B cell (primary cell): ENCODE results near the gene MSL1. TPM values are rescaled to one million over a fixed set of nuclear protein-coding genes. Genes with fewer than 3 reads are reported as not detected.

Source experiments
- ATAC-seq: fragments of 200-7000 bp; cut with Tn5 transposase; one replicate; pipeline ENCODE4 v1.10.0; 2021; ENCODE audit warnings: low read depth, mild to moderate bottlenecking, moderate number of reproducible peaks, moderate library complexity
- CTCF ChIA-PET: fragments of 350-600 bp; sonication (Branson Sonifier 250); formaldehyde crosslinking; loops from one replicate; lab custom pipeline; 2021; ENCODE audit warnings: antibody characterized with exemption, inconsistent platforms; lab: Charles Lee
- POLR2A ChIA-PET: fragments of 350-600 bp; sonication (Branson Sonifier 250); formaldehyde crosslinking; loops from one replicate; lab custom pipeline; 2021; ENCODE audit warnings: antibody characterized with exemption; lab: Charles Lee
- DNase-seq: peaks from one replicate; pipeline ENCODE4 v3.0.0; 2013
- H2AFZ ChIP-seq: 2 replicates; pipeline ENCODE4 v1.6.1; 2012; ENCODE audit warnings: mild to moderate bottlenecking, low read depth, low read length; ENCODE audit not compliant: insufficient read depth, poor library complexity, severe bottlenecking
- H3K27ac ChIP-seq, 2 donors: 1 replicate in 1 of 2; 2 replicates in 1 of 2; pipeline ENCODE4 v1.5.1; 2012 to 2013; ENCODE audit warnings: low read length in 2 of 2, mild to moderate bottlenecking in 2 of 2, moderate library complexity in 1 of 2
- H3K27me3 ChIP-seq, 4 experiments: fragments of 200-600 bp in 1 of 4; sonication (generic) in 1 of 4; replicated peaks in 1 of 4; 1 replicate in 2 of 4; 2 replicates in 2 of 4; pipeline versions ENCODE4 v1.6.1 to v1.7.0; 2013 to 2016; ENCODE audit warnings: low read length in 3 of 4, mild to moderate bottlenecking in 2 of 4, mixed read lengths in 1 of 4, moderate library complexity in 1 of 4; ENCODE audit not compliant: insufficient read depth in 4 of 4, control insufficient read depth in 3 of 4; ENCODE audit errors: control extremely low read depth in 1 of 4
- H3K36me3 ChIP-seq, 2 experiments: replicated peaks in 1 of 2; 1 replicate in 1 of 2; 2 replicates in 1 of 2; pipeline versions ENCODE4 v1.6.1 to v1.7.1; 2013; ENCODE audit warnings: low read length in 1 of 2; ENCODE audit not compliant: insufficient read depth in 2 of 2, control insufficient read depth in 1 of 2; ENCODE audit errors: control extremely low read depth in 1 of 2, extremely low read depth in 1 of 2
- H3K4me1 ChIP-seq, 2 donors: fragments of 200-600 bp in 1 of 2; sonication (generic) in 1 of 2; 1 replicate in 1 of 2; 2 replicates in 1 of 2; pipeline versions ENCODE4 v1.5.1 to v1.6.1; 2013 to 2017; ENCODE audit warnings: low read length in 2 of 2; ENCODE audit not compliant: control insufficient read depth in 2 of 2, insufficient read depth in 2 of 2
- H3K4me2 ChIP-seq: replicated peaks from 2 replicates; pipeline ENCODE3; 2012; ENCODE audit warnings: mild to moderate bottlenecking, low read depth, low read length; ENCODE audit not compliant: poor library complexity, severe bottlenecking
- H3K4me3 ChIP-seq, 5 experiments: fragments of 200-600 bp in 1 of 5; sonication (generic) in 1 of 5; 1 replicate in 3 of 5; 2 replicates in 2 of 5; pipeline versions ENCODE4 v1.5.1 to v1.7.0; 2011 to 2016; ENCODE audit warnings: low read length in 4 of 5, mild to moderate bottlenecking in 4 of 5, low read depth in 2 of 5, control low read depth in 1 of 5, moderate library complexity in 1 of 5; ENCODE audit not compliant: insufficient read depth in 1 of 5; ENCODE audit errors: control extremely low read depth in 1 of 5, extremely low read depth in 1 of 5
- H3K79me2 ChIP-seq: fragments of 200-600 bp; sonication (generic); one replicate; pipeline ENCODE4 v1.6.0; 2016; ENCODE audit warnings: low read length; ENCODE audit not compliant: control insufficient read depth, insufficient read depth
- H3K9ac ChIP-seq: fragments of 200-600 bp; sonication (generic); 2 replicates; pipeline ENCODE4 v1.6.1; 2017; ENCODE audit warnings: mild to moderate bottlenecking, low read length, moderate library complexity
- H3K9me3 ChIP-seq, 3 donors: one replicate each; pipeline versions ENCODE4 v1.6.1 to v1.7.1; 2013; ENCODE audit warnings: low read length in 2 of 3; ENCODE audit not compliant: control insufficient read depth in 2 of 3, insufficient read depth in 1 of 3; ENCODE audit errors: control extremely low read depth in 1 of 3
- H4K20me1 ChIP-seq: 2 replicates; pipeline ENCODE4 v1.6.0; 2012; ENCODE audit warnings: mild to moderate bottlenecking, low read length; ENCODE audit not compliant: insufficient read depth, control insufficient read depth, poor library complexity, severe bottlenecking
- H3K27ac Mint-ChIP-seq: one replicate; pipeline ENCODE4 v1.8.0; 2021; ENCODE audit warnings: mixed read lengths
- H3K27me3 Mint-ChIP-seq: one replicate; pipeline ENCODE4 v1.8.0; 2021; ENCODE audit warnings: mixed read lengths
- H3K4me1 Mint-ChIP-seq: one replicate; pipeline ENCODE4 v1.8.0; 2021; ENCODE audit warnings: mixed read lengths
- H3K4me3 Mint-ChIP-seq: one replicate; pipeline ENCODE4 v1.8.0; 2021; ENCODE audit warnings: mixed read lengths
- H3K9me3 Mint-ChIP-seq: one replicate; pipeline ENCODE4 v1.8.0; 2022; ENCODE audit warnings: mixed read lengths; ENCODE audit not compliant: insufficient read depth
- CTCF ChIP-seq: fragments of 200-600 bp; IDR thresholded peaks from one replicate; pipeline ENCODE4 v1.8.0; 2022; ENCODE audit warnings: antibody characterized with exemption, mild to moderate bottlenecking
- EZH2 ChIP-seq: IDR thresholded peaks from 2 replicates; pipeline ENCODE4 v1.6.1; 2012; ENCODE audit warnings: borderline replicate concordance, low read depth, mild to moderate bottlenecking, moderate library complexity, low read length; ENCODE audit not compliant: insufficient read depth, poor library complexity, severe bottlenecking
- WGBS: methylation state at CpG from one replicate; pipeline ENCODE4 v1.1.5; 2013; ENCODE audit warnings: missing lambda C conversion rate; ENCODE audit not compliant: insufficient coverage; 5-methylcytosine and 5-hydroxymethylcytosine counted together
- intact Hi-C: fragments of 100-400 bp; cut with micrococcal nuclease; formaldehyde crosslinking; loops from one replicate; pipeline ENCODE4 v1.10.0; 2022
- polyA plus RNA-seq: library from polyadenylated mRNA; depleted of rRNA; stranded (reverse); fragments of >200 nt; gene quantifications from 2 replicates; pipeline ENCODE4 v1.2.3, GENCODE V29; 2012
- total RNA-seq, 2 donors: library from RNA; stranded (reverse); fragments of 120-200 nt in 1 of 2; gene quantifications; 1 replicate in 1 of 2; 2 replicates in 1 of 2; pipeline versions ENCODE4 v1.2.3 to v1.2.4, GENCODE V29; 2013 to 2022

The MSL1 gene
- total and polyA plus RNA-seq, 2 donors (not counting 1 experiment from before 2014, with no cell fraction given), result 80.1 to 129 TPM

GRCh38 chr17:40095944-40096791, 25.6 kb upstream of the MSL1 start:
- peaks cover 0 to 14% (median 0%) of the 10 kb centered on the region in 3 donors for H3K9me3 ChIP-seq
- ChIA-PET CTCF (interaction anchor here (0.7 to 7.7 kb wide), 10 partner anchors 11 to 192 kb away, joined by 3 to 64 read pairs (median 4); partner anchors contain the start of gene THRA), POLR2A (interaction anchor here (0.7 to 3.7 kb wide), 9 partner anchors 11 to 44 kb away, joined by 3 to 19 read pairs (median 3); partner anchors contain the start of genes CASC3, MSL1 and THRA)
- H3K36me3 ChIP-seq, result peaks cover 0 to 39% of the 10 kb centered on the region in 2 experiments
- Mint-ChIP-seq H3K9me3 (no peaks in the 10 kb centered on the region), H3K27me3 (no peaks in the 10 kb centered on the region), H3K27ac (peak overlapping the region; percentile 89), H3K4me3 (peak overlapping the region; percentile 77), H3K4me1 (peaks cover 71% of the 10 kb centered on the region)
- intact Hi-C loops, result loop anchor here (1.0 kb wide), 1 partner anchor 17 kb away; no protein-coding TSS in a partner anchor
- H3K4me1 ChIP-seq, result peaks cover 50 to 67% of the 10 kb centered on the region in 2 donors
- TF ChIP-seq CTCF, result no peak
- no peak for TF ChIP-seq EZH2
- peak overlapping the region; percentile 39 for H3K9ac ChIP-seq
- no peaks in the 10 kb centered on the region for H3K27me3 ChIP-seq
- peak overlapping the region; percentile 92 to 93 for H3K27ac ChIP-seq
- DNase-seq (peak; percentile 96), ATAC-seq (peak; percentile 61)
- H3K4me3 ChIP-seq, result peak overlapping the region in 4 of 5 experiments; percentile 16 to 46 (median 26)
- H3K4me2 ChIP-seq, result peak overlapping the region; percentile 90
- H2AFZ ChIP-seq, result no peak overlapping the region
- no peaks in the 10 kb centered on the region for H4K20me1 ChIP-seq
- H3K79me2 ChIP-seq, result no peaks in the 10 kb centered on the region
- WGBS, result 18% methylated on average over 15 of the region's 23 CpGs
